Ovary (tissue), 3 donors: Measurements from ENCODE around the gene AGFG2.

Source experiments
- CTCF ChIP-seq, 3 donors: fragments of 450-650 bp in 2 of 3; fragments of 200-600 bp in 1 of 3; IDR thresholded peaks; one replicate each; pipeline versions ENCODE4 v1.5.1 to v1.8.0; 2016 to 2022; ENCODE audit warnings: antibody characterized with exemption in 3 of 3, mild to moderate bottlenecking in 1 of 3
- POLR2A ChIP-seq: fragments of 450-650 bp; IDR thresholded peaks from one replicate; pipeline ENCODE4 v1.6.1; 2017; ENCODE audit warnings: antibody characterized with exemption, mild to moderate bottlenecking, moderate library complexity
- donor health status: DM: no; HTN: no; CAD: no.

- TF ChIP-seq CTCF (IDR thresholded peaks at IDR 0.05) (no peak), POLR2A (no peak)
These were observed 17.9 kb upstream of the AGFG2 start for GRCh38 chr7:100521076-100521475.
